DOHH2 (cell line): Measurements from ENCODE around the gene URB2.

Experiments used
- H3F3A ChIP-seq: fragments of 200-600 bp; sonication (generic), shearing (Covaris generic); 2 replicates; pipeline ENCODE4 v1.6.0; 2016; ENCODE audit warnings: antibody characterized with exemption, mild to moderate bottlenecking; ENCODE audit not compliant: control insufficient read depth, insufficient read depth
- H3K27ac ChIP-seq: fragments of 200-600 bp; sonication (generic); 2 replicates; pipeline ENCODE4 v1.5.1; 2014; ENCODE audit warnings: low read depth, mild to moderate bottlenecking, low read length, moderate library complexity
- H3K27me3 ChIP-seq: fragments of 200-600 bp; sonication (generic); 2 replicates; pipeline ENCODE4 v1.6.1; 2014; ENCODE audit warnings: mild to moderate bottlenecking, low read length, mixed read lengths; ENCODE audit not compliant: control insufficient read depth
- H3K36me3 ChIP-seq: fragments of 200-600 bp; sonication (generic); 2 replicates; pipeline ENCODE4 v1.6.1; 2014; ENCODE audit warnings: mild to moderate bottlenecking, low read length, moderate library complexity, mixed read lengths; ENCODE audit not compliant: control insufficient read depth
- H3K4me1 ChIP-seq: fragments of 200-600 bp; sonication (generic); 2 replicates; pipeline ENCODE4 v1.6.1; 2014; ENCODE audit warnings: mild to moderate bottlenecking, low read length, mixed read lengths; ENCODE audit not compliant: control insufficient read depth
- H3K4me2 ChIP-seq: fragments of 200-600 bp; sonication (generic); 2 replicates; pipeline ENCODE4 v1.6.0; 2014; ENCODE audit warnings: mild to moderate bottlenecking, low read length, moderate library complexity
- H3K4me3 ChIP-seq: fragments of 200-600 bp; sonication (generic); 2 replicates; pipeline ENCODE4 v1.5.1; 2014; ENCODE audit warnings: mild to moderate bottlenecking, low read length, mixed read lengths
- H3K79me2 ChIP-seq: fragments of 200-600 bp; sonication (generic); 2 replicates; pipeline ENCODE4 v1.6.1; 2014; ENCODE audit warnings: mild to moderate bottlenecking, low read length, mixed read lengths; ENCODE audit not compliant: control insufficient read depth
- H3K9me2 ChIP-seq: fragments of 200-600 bp; sonication (generic); replicated peaks from 2 replicates; pipeline ENCODE4 v1.6.1; 2014; ENCODE audit warnings: mild to moderate bottlenecking, low read length, mixed read lengths; ENCODE audit not compliant: control insufficient read depth
- H3K9me3 ChIP-seq: fragments of 200-600 bp; sonication (generic); 2 replicates; pipeline ENCODE4 v1.6.1; 2014; ENCODE audit warnings: antibody characterized with exemption, low read length, mixed read lengths; ENCODE audit not compliant: control insufficient read depth, insufficient read depth
- H4K20me1 ChIP-seq: fragments of 200-600 bp; sonication (generic); 2 replicates; pipeline ENCODE4 v1.6.0; 2014; ENCODE audit warnings: low read depth, mild to moderate bottlenecking, antibody characterized with exemption, low read length, moderate library complexity; ENCODE audit not compliant: control insufficient read depth, insufficient read depth
- CTCF ChIP-seq: fragments of 200-600 bp; sonication (generic); IDR thresholded peaks from one replicate; pipeline ENCODE4 v1.5.1; 2014; ENCODE audit warnings: antibody characterized with exemption, mild to moderate bottlenecking, low read depth, low read length; ENCODE audit not compliant: poor library complexity, severe bottlenecking
- EZH2phosphoT487 ChIP-seq: fragments of 200-600 bp; sonication (generic); IDR thresholded peaks from 2 replicates; pipeline ENCODE4 v1.6.1; 2017; ENCODE audit warnings: borderline replicate concordance, mild to moderate bottlenecking, antibody characterized with exemption, low read length, moderate library complexity, mixed read lengths

Gene URB2

GRCh38 chr1:229709500-229710013 lies 83.5 kb downstream of the URB2 start:
- H3K9me3 ChIP-seq = no peaks in the 10 kb centered on the region
- TF ChIP-seq EZH2phosphoT487 (no peak), CTCF (no peak)
- H3K9me2 ChIP-seq = no peaks in the 10 kb centered on the region

More at GRCh38 chr1:229709500-229710013, 83.5 kb downstream of the URB2 start:
- Histone ChIP-seq H3K27me3 (peaks cover 3% of the 10 kb centered on the region; the same call in 1 of the 2 replicates), H3K4me1 (no peaks in the 10 kb centered on the region), H4K20me1 (no peaks in the 10 kb centered on the region), H3K27ac (no peak overlapping the region), H3K36me3 (no peaks in the 10 kb centered on the region), H3K79me2 (no peaks in the 10 kb centered on the region), H3K4me3 (no peak overlapping the region), H3F3A (no peaks in the 10 kb centered on the region), H3K4me2 (no peak overlapping the region)
